HG02938 (cell line): ENCODE data around the gene FGF19.
"Not testable (repeated sequence)": the region's sequence is repeated elsewhere in the genome, so short reads cannot be mapped to it uniquely, and the experiment has no call there.

Source experiments
- ATAC-seq: cut with Tn5 transposase; IDR thresholded peaks from one replicate; pipeline ENCODE4 v1.9.1; 2021; ENCODE audit warnings: mild to moderate bottlenecking, moderate library complexity; ENCODE audit not compliant: unreplicated experiment

The FGF19 gene

DNA sequence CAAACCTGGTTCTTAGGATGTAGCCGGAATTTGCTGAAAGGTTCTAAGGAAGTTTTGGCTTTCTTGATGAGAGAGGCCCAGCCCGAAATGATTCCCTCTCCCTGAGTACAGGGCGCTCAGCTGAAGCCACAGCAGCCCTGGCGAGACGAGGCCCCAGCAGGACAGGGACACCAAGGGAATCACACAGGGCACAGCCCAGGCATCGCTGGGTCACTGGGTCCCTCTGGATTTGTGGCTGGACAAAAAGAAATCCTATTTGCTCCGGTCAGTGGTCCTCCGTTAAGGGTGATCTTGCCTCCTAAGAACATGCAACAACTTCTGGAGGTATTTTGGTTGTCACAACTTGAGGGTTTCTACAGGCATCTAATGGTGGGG lies 6.4 kb downstream of the FGF19 start:
- ATAC-seq = no peak

DNA sequence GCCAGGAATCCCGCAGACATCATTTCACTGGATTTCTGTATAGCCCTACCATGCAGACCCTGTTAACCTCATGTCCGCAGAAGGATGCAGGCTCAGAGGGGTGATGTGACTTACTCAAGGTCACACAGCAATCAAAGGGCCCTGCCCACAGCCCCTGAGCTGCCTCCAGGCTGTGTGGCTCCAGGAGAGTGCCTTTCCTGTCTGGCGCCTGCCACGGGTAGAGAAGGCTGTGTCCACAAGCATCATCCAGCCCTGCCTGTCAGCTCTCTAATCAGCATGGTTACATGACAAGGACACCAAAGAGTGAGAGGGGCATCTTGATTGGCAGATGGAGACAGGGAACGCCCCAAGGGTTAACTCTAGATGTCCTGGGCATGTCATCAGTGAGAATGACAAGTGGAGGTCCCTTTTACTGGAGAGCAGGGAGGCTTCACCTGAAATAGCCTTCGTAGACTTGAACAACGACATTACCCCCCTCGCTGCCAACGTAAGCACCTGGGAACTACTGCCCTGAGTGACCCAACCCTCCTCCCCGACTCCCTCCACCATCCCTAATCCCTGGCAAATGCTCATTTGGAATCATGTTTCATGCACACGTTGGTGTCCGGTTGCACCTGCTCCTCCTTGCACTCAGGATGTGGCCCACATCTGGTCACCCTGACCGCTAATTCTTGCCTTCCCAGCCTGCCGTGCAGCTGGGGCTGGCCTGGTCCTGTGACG lies 6.9 kb downstream of the FGF19 start:
- no peak for ATAC-seq

DNA sequence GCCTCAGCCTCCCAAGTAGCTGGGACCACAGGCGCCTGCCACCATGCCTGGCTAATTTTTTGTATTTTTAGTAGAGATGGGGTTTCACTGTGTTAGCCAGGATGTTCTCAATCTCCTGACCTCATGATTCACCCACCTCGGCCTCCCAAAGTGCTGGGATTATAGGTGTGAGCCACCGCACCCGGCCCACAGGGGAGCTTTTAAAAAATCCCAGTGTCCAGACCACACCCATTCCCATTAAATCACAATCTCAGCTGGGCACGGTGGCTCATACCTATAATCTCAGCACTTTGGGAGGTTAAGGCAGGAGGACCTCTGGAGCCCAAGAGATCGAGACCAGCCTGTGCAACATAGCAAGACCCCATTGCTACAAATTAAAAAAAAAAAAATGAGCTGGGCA lies 7.8 kb downstream of the FGF19 start:
- not testable (repeated sequence) for ATAC-seq

DNA sequence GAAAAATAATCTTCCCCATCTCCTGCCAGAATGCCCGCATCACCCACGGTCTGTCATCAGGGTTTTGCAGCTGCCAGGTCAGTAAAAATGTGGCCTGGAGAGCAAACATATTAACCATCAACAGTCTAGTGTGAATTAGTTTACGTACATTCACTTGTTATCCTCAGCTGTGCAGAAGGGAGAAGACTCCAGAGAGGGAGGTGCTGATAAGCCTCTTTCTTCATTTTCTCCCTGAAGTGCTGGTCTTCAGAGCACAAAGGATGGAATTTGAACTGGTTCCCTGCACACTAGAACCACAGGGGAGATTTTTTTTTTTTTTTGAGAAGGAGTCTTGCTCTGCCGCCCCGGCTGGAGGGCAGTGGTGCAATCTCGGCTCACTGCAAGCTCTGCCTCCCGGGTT lies 8.2 kb downstream of the FGF19 start:
- ATAC-seq = no peak

DNA sequence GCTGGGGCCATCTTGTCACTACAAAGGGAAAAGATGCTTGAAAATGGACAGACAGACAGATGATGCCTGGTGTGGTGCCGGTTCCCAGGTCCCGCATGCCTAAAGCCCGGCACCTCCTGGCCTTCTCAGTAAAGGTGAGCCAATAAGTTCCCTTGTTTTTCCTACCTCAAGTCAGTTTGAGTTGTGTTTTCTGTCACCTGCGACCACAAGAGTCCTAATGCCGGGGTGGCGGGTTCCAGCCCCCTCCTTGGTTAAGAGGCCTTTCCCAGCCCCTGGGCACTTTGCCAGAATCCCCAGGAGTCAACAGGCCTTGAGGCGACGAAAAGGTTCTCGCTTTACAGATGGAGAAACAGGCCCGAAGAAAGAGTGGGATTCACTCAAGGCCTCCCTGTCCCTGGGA lies 9.0 kb downstream of the FGF19 start:
- ATAC-seq = no peak

DNA sequence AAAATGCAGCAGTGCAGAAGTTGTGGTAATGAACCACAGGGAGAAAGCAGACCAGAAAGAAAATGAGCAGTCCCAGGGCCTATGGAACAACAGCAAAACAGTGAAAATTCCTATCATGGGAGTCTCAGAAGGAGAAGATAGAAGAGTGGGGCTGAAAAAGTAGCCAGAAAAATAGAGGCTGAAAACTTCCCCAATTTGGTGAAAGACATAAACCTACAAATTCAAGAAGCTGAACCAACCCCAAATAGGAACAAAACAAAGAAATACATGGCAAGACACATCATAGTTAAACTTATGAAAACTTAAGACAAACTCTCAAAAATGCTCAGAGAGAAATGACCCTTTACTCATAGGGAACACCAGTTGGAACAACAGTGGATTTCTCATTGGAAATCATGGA lies 11.4 kb downstream of the FGF19 start:
- no peak for ATAC-seq

DNA sequence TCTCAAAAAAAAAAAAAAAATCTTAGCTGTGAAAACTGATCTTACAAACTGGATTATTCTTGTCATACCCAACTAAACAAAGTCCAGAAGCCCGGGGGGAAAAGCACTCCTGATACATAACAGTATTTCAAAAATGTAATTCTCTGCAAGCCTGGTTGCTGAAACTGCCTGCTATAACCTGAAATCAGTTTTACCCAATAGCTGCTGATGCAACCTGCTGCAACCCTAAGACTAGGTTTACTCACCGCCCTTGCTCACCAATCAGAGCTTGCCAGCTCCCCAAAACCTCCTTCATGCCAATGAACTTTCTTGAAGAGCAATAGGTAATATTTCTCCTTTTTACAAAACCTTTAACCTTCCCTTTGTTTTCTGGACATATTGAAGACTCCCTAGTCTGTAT lies 12.4 kb downstream of the FGF19 start:
- ATAC-seq = no peak

DNA sequence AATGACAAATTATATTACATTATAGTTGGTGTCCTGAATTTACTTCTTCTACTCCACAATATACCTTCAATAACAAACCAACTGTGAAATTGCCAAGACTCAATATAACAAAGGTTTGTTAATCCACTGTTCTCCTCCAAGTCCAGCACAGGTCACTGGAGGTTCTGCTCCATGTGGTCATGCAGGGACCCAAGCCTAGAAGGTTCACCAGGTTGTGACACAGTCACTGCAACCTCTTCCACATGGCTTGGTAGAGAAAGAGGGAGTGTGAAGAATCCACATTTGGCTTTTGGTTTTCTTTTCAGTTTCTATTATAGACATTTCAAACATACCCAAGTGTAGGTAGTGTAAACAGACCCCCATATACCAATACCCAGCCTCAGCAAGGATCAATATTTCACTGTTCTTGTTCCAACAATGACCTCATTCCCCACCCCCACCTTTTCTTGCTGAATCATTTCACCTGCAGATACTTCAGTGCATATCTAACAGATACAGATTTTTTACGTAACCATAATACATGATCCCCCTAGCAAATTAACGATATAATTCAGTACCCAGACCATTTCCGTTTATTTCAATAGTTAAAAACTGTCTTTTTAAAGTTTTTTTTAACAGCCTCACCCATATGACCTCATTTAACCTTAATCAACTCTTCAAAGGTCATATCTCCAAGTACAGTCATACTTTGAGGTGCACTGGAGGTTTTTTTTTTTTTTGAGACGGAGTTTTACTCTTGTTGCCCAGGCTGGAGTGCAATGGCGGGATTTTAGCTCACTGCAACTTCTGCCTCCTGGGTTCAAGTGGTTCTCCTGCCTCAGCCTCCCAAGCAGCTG lies 14.1 kb downstream of the FGF19 start:
- no peak for ATAC-seq

DNA sequence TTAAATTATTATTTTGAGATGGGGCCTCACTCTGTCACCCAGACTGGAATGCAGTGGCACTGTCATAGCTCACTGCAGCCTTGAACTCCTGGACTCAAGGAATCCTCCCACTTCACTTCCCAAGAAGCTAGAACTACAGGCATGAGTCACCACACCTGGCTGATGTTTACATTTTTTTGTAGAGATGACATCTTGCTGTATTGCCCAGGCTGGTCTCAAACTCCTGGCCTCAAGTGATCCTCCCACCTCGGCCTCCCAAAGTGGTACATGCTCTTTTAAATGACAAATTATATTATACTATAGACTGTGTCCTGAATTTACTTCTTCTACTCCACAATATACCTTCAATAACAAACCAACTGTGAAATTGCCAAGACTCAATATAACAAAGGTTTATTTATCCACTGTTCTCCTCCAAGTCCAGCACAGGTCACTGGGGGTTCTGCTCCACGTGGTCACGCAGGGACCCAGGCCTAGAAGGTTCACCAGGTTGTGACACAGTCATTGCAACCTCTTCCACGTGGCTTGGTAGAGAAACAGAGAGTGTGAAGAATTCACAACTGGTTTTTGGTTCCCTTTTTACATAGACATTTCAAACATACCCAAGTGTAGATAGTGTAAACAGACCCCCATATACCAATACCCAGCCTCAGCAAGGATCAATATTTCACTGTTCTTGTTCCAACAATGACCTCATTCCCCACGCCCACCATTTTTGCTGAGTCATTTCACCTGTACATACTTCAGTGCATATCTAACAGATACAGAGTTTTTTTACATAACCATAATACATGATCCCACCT lies 15.7 kb downstream of the FGF19 start:
- ATAC-seq = not testable (repeated sequence)

DNA sequence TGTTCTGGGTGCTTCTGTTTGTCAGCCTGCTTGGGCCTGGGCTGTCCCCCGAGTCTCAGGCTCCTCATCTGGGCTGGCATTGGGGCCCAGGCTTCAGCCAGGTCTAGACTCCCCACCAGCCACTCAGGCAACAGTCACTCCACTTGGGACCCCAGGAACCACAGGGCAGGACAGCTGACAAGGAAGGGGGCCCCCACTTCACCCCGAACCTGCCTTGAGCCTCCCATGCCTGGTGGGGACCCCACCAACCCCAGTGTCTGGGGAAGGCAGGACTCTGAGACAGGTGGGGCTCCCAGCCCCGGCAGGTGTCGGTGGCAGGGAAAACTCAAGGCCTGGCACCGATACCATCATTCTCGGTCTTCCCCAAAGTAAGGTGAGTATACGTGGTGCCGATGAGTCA lies 17.0 kb downstream of the FGF19 start:
- no peak for ATAC-seq

DNA sequence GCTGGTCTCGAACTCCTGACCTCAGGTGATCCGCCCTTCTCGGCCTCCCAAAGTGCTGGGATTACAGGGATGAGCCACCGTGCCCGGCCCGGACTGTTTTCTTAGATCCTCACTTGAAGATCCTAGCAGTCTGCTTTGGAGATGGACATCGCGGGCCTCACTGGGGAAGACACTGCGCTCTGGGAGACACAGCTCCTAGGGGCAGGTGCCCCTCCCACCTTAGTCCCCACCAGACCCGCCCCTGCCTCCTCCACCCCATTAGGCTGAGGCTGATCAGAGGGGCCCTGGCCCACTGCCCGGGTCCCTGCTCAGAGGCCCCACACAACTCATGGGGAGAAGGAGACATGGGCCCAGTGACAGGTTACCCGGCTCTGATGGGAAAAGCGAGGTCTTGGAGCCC lies 17.4 kb downstream of the FGF19 start:
- no peak for ATAC-seq

DNA sequence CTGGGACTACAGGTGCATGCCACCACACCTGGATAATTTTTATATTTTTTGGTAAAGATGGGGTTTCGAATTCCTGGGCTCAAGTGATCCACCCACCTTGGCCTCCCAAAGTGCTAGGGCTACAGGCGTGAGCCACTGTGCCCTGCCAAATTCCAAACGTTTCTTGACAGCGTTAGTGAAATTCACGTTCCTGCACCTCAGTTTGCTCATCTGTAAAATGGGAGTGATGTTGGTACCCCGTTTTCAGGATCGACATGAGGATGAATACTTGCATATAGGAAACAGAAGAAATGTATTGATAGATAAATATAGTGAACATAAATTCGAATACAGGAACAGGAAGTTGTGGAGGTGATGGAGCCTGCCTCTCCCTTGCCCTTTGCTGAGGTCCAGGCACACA lies 18.5 kb downstream of the FGF19 start:
- no peak for ATAC-seq

DNA sequence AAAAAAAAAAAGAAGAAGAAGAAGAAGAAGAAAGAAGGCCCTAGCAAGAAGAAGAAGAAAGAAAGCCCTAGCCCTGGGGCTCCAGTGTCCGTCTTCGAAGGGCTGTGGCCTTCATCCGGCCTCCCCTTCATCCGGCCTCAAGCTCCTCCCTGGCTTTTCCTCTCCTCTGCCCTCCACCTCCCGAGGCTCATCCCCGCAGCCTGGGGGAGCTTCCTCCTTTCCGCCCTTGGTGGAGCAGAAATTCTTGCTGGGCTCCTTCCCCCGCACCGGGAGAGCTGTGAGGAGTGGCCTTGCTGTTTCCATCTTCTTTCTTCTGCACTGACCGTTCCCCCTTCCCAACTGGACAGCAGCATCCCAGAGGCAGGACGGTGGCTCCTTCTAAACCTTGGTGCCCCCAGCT lies 19.2 kb downstream of the FGF19 start:
- ATAC-seq = no peak

DNA sequence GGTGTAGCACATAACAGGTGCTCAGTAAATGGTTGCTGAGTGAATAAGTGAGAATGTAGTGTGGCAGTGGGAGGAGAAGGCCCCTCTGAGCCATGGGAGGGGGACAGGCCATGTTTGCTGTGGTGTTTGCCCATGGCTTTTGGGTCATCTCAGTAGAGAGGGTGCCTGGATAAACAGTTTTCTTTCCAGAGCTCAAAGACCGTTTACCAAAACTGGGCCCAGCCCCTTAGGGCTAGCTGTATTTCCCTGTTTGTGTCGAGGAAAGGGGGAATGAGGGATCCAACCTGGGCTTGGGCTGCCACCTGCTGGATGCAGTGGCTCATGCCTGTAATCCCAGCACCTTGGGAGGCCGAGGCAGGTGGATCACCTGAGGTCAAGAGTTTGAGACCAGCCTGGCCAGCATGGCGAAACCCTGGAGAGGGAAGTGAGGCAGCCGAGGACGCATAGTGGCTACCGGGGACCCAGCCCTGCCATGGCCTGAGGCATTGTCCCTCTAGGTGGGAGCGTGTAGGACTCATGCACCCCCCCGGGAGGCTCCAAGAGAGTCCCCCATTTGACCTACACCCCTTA lies 20.0 kb downstream of the FGF19 start:
- ATAC-seq = no peak

DNA sequence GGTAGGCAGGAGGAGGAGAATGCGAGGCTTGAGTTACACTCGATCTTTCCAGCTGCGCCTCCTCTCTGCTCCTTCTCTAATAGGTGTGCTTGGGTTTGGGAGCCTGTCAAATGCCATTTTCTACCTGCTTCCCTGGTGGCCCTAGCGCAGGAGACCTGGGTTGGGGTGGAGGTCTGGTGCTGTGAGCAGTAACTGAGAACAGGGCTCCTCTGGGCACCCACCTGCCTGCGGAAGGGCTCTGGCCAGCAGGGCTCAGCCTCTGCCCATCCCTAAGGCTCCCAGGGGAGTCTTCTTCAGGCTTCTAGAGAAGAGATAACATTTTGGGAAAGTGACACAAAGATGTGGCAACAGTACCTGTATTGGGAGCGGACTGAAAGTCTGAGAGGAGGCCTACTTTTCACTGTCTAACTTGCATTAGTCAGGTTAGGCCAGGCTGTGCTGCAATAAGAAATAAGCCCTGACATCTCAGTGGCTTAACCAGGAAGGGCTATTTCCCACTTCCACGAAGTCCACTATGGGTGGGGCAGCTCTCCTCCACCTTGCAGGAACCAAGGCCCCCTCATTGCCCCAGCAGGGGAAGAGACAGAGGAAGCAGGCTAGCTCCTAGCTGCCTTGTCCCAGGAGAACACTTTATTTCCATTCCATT lies 21.0 kb downstream of the FGF19 start:
- ATAC-seq = no peak

DNA sequence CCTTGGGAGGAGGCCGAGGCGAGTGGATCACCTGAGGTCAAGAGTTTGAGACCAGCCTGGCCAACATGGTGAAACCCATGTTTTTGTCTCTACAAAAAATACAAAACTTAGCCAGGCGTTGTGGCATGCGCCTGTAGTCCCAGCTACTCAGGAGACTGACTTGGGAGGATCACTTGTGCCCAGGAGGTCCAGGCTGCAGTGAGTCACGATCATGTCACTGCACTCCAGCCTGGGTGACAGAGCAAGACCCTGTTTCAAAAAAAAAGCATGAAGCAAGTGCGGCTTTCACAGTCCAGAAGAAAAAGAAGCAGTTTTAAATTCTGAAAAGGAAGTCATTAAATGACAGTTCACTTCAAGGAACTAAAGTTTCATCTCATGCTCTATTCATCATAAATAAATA lies 21.6 kb downstream of the FGF19 start:
- no peak for ATAC-seq

DNA sequence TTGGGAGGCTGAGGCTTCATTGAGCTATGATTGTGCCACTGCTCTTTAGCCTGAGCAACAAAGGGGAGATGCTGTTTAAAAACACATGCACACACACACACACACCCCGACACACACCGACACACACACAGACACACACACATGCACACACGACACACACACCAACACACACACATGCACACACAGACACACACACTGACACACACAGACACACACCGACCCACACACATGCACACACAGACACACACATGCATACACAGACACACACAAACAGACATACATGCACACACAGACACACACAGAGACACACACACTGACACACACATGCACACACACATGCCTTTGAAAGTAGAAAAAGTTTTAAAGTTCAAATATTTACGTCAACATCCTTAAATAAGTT lies 23.1 kb downstream of the FGF19 start:
- ATAC-seq = no peak

DNA sequence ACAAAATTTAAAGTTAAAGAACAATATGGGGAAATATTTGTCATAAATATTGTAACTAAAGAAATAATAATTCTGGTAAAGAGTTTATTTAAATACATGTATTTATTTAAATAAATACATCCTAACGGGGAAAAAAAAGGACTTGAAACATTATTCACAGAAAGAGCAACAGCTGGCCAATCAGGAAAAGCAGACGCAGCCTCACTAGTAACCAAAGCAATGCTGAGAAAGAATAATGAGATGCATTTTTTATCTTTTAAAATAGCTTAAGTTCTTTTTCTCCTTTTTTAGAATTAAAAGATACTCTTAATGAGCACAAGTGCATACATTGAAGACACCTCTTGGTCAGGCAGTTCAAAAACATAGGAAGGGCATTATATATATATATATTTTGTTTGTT lies 26.1 kb downstream of the FGF19 start:
- ATAC-seq = no peak

DNA sequence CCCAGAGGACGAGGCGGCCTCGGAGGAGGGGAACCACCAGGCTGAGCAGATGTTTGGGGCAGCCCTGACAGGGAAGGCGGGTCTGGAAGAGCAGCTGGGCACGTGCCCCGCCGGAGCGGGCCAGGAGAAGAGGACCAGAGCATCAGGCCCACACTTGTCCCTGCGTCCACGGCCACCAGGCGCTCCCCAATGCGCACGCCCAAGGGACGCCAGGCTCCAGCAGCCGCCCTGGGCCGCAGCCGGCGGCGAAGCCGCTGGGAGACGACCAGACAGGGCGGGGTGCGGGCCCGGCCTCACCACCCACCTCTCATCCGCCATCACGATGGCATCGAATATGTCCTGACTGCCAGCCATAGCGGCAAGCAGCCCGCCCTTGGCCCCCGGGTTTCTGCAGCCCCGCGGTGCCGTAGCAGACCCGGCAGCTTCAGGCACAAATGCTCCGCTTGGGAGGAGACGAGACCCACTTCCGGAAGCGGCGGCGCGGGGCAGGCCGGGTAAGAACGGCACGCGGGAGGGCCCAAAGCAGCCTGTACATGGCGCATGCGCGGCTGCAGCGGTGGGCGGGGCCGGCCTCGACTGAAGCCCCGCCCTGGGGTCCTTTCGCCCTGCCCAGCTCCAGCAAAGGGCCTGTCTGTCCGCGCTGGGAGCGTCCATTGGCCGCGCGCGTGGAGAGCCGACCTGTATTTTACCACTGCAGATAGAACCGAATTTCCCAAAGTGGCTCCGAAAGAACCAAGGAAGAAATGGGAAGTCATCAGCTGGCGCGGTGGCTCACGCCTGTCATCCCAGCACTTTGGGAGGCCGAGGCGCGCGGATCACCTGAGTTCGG lies 28.7 kb downstream of the FGF19 start, which contains the start of gene LTO1:
TSS of gene LTO1 (minus strand) at position 468 of the 829 bp plus-strand sequence. CDS start at position 354, 114 bp downstream.
- peak; percentile 78 for ATAC-seq
